ENCODE measurements around the gene LRMDA. TPM values are rescaled to one million over a fixed set of nuclear protein-coding genes. Genes with fewer than 3 reads are reported as not detected.

Gene LRMDA
- total RNA-seq, 4 donors from 2014 or later: 1.4 to 23.1 (median 3.6) TPM

- Histone ChIP-seq H3K4me1 (no peaks in the 10 kb centered on the region), H3K27ac (no peak overlapping the region), H3K36me3 (no peaks in the 10 kb centered on the region), H3K27me3 (no peaks in the 10 kb centered on the region), H3K9me3 (no peaks in the 10 kb centered on the region), H3K4me3 (no peak overlapping the region)
- TF ChIP-seq CTCF (IDR thresholded peaks at IDR 0.05) (no peak), POLR2A (IDR thresholded peaks at IDR 0.05) (no peak)
- no peak for DNase-seq
Observed at GRCh38 chr10:75643944-75644692, 212.7 kb downstream of the LRMDA start.

GRCh38 chr10:75645704-75646103 lies 214.3 kb downstream of the LRMDA start:
- no peaks in the 10 kb centered on the region for H3K4me1 ChIP-seq
- H3K27me3 ChIP-seq: no peaks in the 10 kb centered on the region
- no peak for DNase-seq
- H3K27ac ChIP-seq: no peak overlapping the region
- no peak for TF ChIP-seq CTCF (IDR thresholded peaks at IDR 0.05)
- no peak for TF ChIP-seq POLR2A (IDR thresholded peaks at IDR 0.05)
- no peak overlapping the region for H3K4me3 ChIP-seq
- no peaks in the 10 kb centered on the region for H3K9me3 ChIP-seq
- no peaks in the 10 kb centered on the region for H3K36me3 ChIP-seq

DNA sequence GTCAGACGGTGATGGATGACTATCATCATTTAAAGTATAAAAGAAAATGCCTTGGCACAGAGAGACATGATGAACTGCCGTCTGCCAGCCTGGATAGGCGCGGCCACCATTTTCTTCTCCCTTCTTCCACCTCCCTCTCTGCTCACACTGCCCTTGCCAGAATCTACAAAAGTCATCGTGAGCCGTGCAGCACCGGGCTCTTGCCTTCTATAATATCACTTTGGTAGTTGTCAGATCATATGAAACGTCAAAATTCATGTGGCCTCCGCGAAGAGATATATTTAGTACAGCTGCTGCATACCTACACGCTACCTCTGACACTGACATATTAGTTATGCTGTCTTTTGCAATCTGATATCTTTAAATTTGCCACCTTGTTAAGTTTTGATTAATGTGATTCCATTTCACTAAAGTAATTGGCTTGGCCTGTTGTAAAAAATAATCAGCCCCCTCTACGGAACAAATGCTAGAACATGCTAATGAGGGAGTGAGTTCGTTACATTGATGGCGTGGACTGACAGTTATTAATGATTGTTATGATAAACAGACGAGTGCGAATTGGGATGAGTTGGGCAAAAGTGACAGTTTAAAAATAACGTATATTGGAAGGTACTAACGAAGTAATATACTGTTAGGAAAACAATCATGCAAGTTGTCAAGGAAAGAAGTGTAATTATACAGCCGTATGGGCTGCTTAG lies 214.9 kb downstream of the LRMDA start:
- TF ChIP-seq CTCF (IDR thresholded peaks at IDR 0.05) (no peak), POLR2A (IDR thresholded peaks at IDR 0.05) (no peak)
- Histone ChIP-seq H3K4me1 (no peaks in the 10 kb centered on the region), H3K27me3 (no peaks in the 10 kb centered on the region), H3K9me3 (no peaks in the 10 kb centered on the region), H3K27ac (no peak overlapping the region), H3K36me3 (no peaks in the 10 kb centered on the region), H3K4me3 (no peak overlapping the region)
- DNase-seq: no peak

DNA sequence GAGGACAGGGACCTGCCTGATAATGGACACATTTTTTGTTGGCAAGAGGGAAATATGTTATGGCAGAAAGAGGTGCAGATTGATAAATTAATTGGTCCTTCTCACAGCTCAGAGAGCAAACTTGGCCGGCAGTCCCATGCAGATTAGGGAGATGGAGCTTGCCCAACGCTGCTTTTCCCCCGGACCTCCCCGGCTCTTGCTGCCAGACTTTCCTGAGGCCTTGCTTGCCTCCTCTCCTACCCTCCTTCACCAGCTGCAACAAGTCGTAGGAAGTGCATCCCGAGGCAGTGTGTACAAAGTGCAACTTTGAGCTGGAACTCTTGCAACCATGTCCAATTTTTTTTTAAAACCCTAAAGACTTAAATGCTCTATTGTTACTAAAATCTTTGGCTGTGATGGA lies 215.5 kb downstream of the LRMDA start:
- Histone ChIP-seq H3K4me3 (no peak overlapping the region), H3K36me3 (no peaks in the 10 kb centered on the region), H3K9me3 (no peaks in the 10 kb centered on the region), H3K27me3 (no peaks in the 10 kb centered on the region), H3K4me1 (no peaks in the 10 kb centered on the region), H3K27ac (no peak overlapping the region)
- no peak for DNase-seq
- no peak for TF ChIP-seq POLR2A (IDR thresholded peaks at IDR 0.05)
- TF ChIP-seq CTCF (IDR thresholded peaks at IDR 0.05): no peak

GRCh38 chr10:75647675-75648074 lies 216.3 kb downstream of the LRMDA start:
- no peaks in the 10 kb centered on the region for H3K4me1 ChIP-seq
- no peak overlapping the region for H3K27ac ChIP-seq
- no peaks in the 10 kb centered on the region for H3K9me3 ChIP-seq
- H3K4me3 ChIP-seq: no peak overlapping the region
- no peak for DNase-seq
- no peaks in the 10 kb centered on the region for H3K27me3 ChIP-seq
- TF ChIP-seq CTCF (IDR thresholded peaks at IDR 0.05): no peak
- no peak for TF ChIP-seq POLR2A (IDR thresholded peaks at IDR 0.05)
- H3K36me3 ChIP-seq: no peaks in the 10 kb centered on the region
